HepG2 (cell line): ENCODE measurements around the gene PVR. TPM values are rescaled to one million over a fixed set of nuclear protein-coding genes. Genes with fewer than 3 reads are reported as not detected.
A peak's percentile ranks its signal among the peaks of the same experiment; 100 is the strongest.

Source experiments
- BORCS8-MEF2B ChIP-seq: sonication (generic); formaldehyde crosslinking; IDR thresholded peaks from 2 replicates; pipeline ENCODE4 v1.8.0; 2022; ENCODE audit warnings: mild to moderate bottlenecking, missing genetic modification reagents
- DMAP1 ChIP-seq: IDR thresholded peaks from 2 replicates; pipeline ENCODE4 v1.6.1; 2016
- ELF3 ChIP-seq: IDR thresholded peaks from 2 replicates; pipeline ENCODE4 v1.6.1; 2016; ENCODE audit warnings: missing genetic modification reagents, missing compliant biosample characterization
- ETV6 ChIP-seq: sonication (generic); formaldehyde crosslinking; conservative IDR thresholded peaks from 2 replicates; pipeline ENCODE4 v1.4.0; 2020; ENCODE audit warnings: missing genetic modification reagents
- HIC2 ChIP-seq: sonication (generic); formaldehyde crosslinking; IDR thresholded peaks from 2 replicates; pipeline ENCODE4 v1.9.0; 2022; ENCODE audit warnings: low read depth, missing genetic modification reagents
- ISL2 ChIP-seq: sonication (generic); formaldehyde crosslinking; IDR thresholded peaks from 2 replicates; pipeline ENCODE4 v1.5.0; 2020; ENCODE audit warnings: missing genetic modification reagents
- MED13 ChIP-seq: sonication (generic); formaldehyde crosslinking; IDR thresholded peaks from 2 replicates; pipeline ENCODE4 v1.5.0; 2020; ENCODE audit warnings: missing genetic modification reagents
- NCOA2 ChIP-seq: sonication (generic); formaldehyde crosslinking; IDR thresholded peaks from 2 replicates; pipeline ENCODE4 v1.8.0; 2022; ENCODE audit warnings: inconsistent platforms
- NR2C2 ChIP-seq: sonication (generic); formaldehyde crosslinking; IDR thresholded peaks from 2 replicates; pipeline ENCODE4 v1.4.0; 2020; ENCODE audit warnings: missing genetic modification reagents, mild to moderate bottlenecking, moderate library complexity, borderline replicate concordance
- RAD51 ChIP-seq: fragments of 450-650 bp; IDR thresholded peaks from 2 replicates; pipeline ENCODE4 v1.6.1; 2016; ENCODE audit warnings: borderline replicate concordance
- RBM39 ChIP-seq: fragments of 200-400 bp; formaldehyde crosslinking; IDR thresholded peaks from one replicate; pipeline ENCODE4 v1.6.1; 2018; ENCODE audit warnings: antibody characterized with exemption, mild to moderate bottlenecking, low read depth, low read length; ENCODE audit not compliant: poor library complexity, severe bottlenecking
- TOPORS ChIP-seq: sonication (generic); formaldehyde crosslinking; IDR thresholded peaks from 2 replicates; pipeline ENCODE4 v1.8.0; 2023; ENCODE audit warnings: mild to moderate bottlenecking, missing genetic modification reagents
- ZC3H13 ChIP-seq: sonication (generic); formaldehyde crosslinking; IDR thresholded peaks from 2 replicates; pipeline ENCODE4 v1.8.1; 2023; ENCODE audit warnings: mild to moderate bottlenecking, missing genetic modification reagents, moderate library complexity
- ZNF318 ChIP-seq: sonication (generic); formaldehyde crosslinking; IDR thresholded peaks from 2 replicates; pipeline ENCODE4 v1.4.0; 2020; ENCODE audit warnings: mild to moderate bottlenecking, missing genetic modification reagents
- ZNF432 ChIP-seq: sonication (generic); formaldehyde crosslinking; IDR thresholded peaks from 2 replicates; pipeline ENCODE4 v1.5.0; 2020; ENCODE audit warnings: missing genetic modification reagents, mild to moderate bottlenecking, borderline replicate concordance
- ZNF879 ChIP-seq: sonication (generic); formaldehyde crosslinking; IDR thresholded peaks from 2 replicates; pipeline ENCODE4 v1.8.1; 2023; ENCODE audit warnings: missing genetic modification reagents
- polyA plus RNA-seq, 8 experiments: library from polyadenylated mRNA; depleted of rRNA in 3 of 8; stranded (reverse) in 7 of 8; unstranded in 1 of 8; fragments of >200 nt; fragmentation: Illumina TruSeq in 4 of 8; extraction: Trizol in 4 of 8; gene quantifications; 2 replicates each; pipeline versions ENCODE4 v1.2.1 to v1.2.3, GENCODE V29; 2011 to 2016; ENCODE audit warnings: low read depth in 4 of 8, missing spikeins in 1 of 8, mixed read lengths in 1 of 8; ENCODE audit not compliant: insufficient read depth in 1 of 8
- total RNA-seq, 5 experiments: library from RNA; depleted of rRNA; stranded (reverse); fragments of >200 nt; fragmentation: Illumina TruSeq; extraction: Trizol; gene quantifications; 2 replicates each; pipeline ENCODE4 v1.2.3, GENCODE V29; 2016; ENCODE audit warnings: low read depth in 1 of 5
- TF ChIP-seq, protein P1 (sequence below): sonication (generic); formaldehyde crosslinking; IDR thresholded peaks from 2 replicates; pipeline ENCODE4 v1.5.1; 2020; ENCODE audit warnings: mild to moderate bottlenecking, missing genetic modification reagents, moderate library complexity
- TF ChIP-seq, protein P2 (sequence below): sonication (generic); formaldehyde crosslinking; IDR thresholded peaks from 2 replicates; pipeline ENCODE4 v1.5.0; 2020; ENCODE audit warnings: mild to moderate bottlenecking, low read depth, missing genetic modification reagents, borderline replicate concordance

Gene PVR
- total and polyA plus RNA-seq, 2 of the 13 experiments (the other 11 are each of a cell fraction or from before 2014, with no cell fraction given): 43.4 to 46.6 TPM

DNA sequence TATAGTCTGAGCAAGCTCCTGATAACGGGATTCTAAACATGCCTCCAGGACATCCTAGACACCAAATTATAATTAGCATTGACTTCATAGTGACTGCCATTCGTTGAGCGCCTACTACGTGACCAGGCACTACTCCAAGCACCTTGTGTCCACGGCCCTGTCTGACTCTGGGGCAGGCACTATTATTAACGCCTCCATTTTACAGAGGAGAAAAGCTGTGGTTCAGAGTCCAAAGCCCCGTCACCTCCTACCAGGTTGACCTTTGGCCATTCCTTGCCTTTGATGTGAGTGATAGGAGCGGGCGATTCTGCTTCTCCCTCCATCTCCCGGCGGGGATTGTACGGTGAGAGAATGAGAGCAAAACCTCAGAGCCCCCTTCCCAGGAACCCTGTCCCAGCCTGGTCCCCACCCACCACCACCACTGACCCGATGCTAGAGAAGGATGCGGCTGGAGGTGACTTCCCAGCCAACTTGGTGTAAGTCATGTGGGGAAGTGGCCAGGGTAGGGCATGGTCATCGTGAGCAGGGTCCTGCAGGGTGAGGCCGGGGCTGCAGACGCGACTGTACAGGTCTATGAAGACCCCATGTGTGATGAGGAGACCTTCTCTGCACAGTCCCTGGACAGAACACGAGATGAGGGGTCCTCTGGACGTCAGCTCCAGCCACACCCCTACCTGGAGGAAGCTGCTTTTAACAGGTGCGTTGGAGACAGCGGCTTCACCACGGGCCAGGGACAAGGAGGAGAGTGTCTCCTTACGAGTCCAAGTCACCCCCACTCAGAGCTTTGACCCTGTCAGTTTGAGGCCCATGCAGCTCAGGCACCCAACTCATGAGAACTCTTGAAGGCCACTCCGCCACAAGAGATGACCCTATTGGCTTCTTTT, 30.2 kb upstream of the PVR start, which contains the start of gene IGSF23 (continued):
- peak; percentile 82 for TF ChIP-seq BORCS8-MEF2B (CRISPR knock-in tag)
- peak; percentile 47; the same call in 1 of the 2 replicates for TF ChIP-seq NCOA2 (CRISPR knock-in tag)
- TF ChIP-seq MED13 (CRISPR knock-in tag): no peak
- peak; percentile 62; the same call in 1 of the 2 replicates for TF ChIP-seq ISL2 (CRISPR knock-in tag)
- TF ChIP-seq, protein P1, sequence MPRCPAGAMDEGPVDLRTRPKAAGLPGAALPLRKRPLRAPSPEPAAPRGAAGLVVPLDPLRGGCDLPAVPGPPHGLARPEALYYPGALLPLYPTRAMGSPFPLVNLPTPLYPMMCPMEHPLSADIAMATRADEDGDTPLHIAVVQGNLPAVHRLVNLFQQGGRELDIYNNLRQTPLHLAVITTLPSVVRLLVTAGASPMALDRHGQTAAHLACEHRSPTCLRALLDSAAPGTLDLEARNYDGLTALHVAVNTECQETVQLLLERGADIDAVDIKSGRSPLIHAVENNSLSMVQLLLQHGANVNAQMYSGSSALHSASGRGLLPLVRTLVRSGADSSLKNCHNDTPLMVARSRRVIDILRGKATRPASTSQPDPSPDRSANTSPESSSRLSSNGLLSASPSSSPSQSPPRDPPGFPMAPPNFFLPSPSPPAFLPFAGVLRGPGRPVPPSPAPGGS: no peak
- TF ChIP-seq ZC3H13 (CRISPR knock-in tag): no peak; the same call in 1 of the 2 replicates
- no peak for TF ChIP-seq ZNF432 (CRISPR knock-in tag)
- TF ChIP-seq RBM39: peak; percentile 57
- TF ChIP-seq ZNF318: no peak
- 0 out of 2 replicates have a peak, but pooled peaks have one; percentile 13 for TF ChIP-seq HIC2 (CRISPR knock-in tag)
- peak; percentile 43; the same call in 1 of the 2 replicates for TF ChIP-seq DMAP1 (CRISPR knock-in tag)
- TF ChIP-seq ELF3 (CRISPR knock-in tag): peak; percentile 30; the same call in 1 of the 2 replicates
- no peak for TF ChIP-seq TOPORS (CRISPR knock-in tag)
- TF ChIP-seq ETV6 (CRISPR knock-in tag): no peak
- TF ChIP-seq RAD51: no peak
- no peak for TF ChIP-seq ZNF879 (CRISPR knock-in tag)
- peak; percentile 77 for TF ChIP-seq NR2C2 (CRISPR knock-in tag)
- TF ChIP-seq, protein P2, sequence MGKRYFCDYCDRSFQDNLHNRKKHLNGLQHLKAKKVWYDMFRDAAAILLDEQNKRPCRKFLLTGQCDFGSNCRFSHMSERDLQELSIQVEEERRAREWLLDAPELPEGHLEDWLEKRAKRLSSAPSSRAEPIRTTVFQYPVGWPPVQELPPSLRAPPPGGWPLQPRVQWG (CRISPR knock-in tag): no peak
